ENCODE measurements around the gene LSM3. TPM values are rescaled to one million over a fixed set of nuclear protein-coding genes. Genes with fewer than 3 reads are reported as not detected.

The LSM3 gene
- total RNA-seq, 1 experiment from 2014 or later, result 25.5 TPM

DNA sequence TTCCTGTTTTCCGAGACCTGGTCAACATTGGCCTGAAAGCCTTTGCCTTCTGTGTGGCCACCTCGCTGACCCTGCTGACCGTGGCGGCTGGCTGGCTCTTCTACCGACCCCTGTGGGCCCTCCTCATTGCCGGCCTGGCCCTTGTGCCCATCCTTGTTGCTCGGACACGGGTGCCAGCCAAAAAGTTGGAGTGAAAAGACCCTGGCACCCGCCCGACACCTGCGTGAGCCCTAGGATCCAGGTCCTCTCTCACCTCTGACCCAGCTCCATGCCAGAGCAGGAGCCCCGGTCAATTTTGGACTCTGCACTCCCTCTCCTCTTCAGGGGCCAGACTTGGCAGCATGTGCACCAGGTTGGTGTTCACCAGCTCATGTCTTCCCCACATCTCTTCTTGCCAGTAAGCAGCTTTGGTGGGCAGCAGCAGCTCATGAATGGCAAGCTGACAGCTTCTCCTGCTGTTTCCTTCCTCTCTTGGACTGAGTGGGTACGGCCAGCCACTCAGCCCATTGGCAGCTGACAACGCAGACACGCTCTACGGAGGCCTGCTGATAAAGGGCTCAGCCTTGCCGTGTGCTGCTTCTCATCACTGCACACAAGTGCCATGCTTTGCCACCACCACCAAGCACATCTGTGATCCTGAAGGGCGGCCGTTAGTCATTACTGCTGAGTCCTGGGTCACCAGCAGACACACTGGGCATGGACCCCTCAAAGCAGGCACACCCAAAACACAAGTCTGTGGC is 36.8 kb upstream of the LSM3 start:
- no peak for DNase-seq (ENCODE audit: low read depth)
- in situ Hi-C loops (cut with HindIII; ENCODE audit: low pct_unique_long_range_greater_than_20kb, low sequenced_read_pairs), result no loop called here

DNA sequence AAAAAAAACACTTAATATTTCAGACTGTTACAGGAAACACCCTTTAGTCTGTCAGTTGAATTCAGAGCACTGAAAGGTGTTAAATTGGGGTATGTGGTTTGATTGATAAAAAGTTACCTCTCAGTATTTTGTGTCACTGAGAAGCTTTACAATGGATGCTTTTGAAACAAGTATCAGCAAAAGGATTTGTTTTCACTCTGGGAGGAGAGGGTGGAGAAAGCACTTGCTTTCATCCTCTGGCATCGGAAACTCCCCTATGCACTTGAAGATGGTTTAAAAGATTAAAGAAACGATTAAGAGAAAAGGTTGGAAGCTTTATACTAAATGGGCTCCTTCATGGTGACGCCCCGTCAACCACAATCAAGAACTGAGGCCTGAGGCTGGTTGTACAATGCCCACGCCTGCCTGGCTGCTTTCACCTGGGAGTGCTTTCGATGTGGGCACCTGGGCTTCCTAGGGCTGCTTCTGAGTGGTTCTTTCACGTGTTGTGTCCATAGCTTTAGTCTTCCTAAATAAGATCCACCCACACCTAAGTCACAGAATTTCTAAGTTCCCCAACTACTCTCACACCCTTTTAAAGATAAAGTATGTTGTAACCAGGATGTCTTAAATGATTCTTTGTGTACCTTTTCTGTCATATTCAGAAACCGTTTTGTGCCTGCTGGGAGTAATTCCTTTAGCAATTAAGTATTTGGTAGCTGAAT is 35.9 kb upstream of the LSM3 start:
- DNase-seq (ENCODE audit: low read depth), result no peak
- in situ Hi-C loops (cut with HindIII; ENCODE audit: low pct_unique_long_range_greater_than_20kb, low sequenced_read_pairs), result no loop called here

DNA sequence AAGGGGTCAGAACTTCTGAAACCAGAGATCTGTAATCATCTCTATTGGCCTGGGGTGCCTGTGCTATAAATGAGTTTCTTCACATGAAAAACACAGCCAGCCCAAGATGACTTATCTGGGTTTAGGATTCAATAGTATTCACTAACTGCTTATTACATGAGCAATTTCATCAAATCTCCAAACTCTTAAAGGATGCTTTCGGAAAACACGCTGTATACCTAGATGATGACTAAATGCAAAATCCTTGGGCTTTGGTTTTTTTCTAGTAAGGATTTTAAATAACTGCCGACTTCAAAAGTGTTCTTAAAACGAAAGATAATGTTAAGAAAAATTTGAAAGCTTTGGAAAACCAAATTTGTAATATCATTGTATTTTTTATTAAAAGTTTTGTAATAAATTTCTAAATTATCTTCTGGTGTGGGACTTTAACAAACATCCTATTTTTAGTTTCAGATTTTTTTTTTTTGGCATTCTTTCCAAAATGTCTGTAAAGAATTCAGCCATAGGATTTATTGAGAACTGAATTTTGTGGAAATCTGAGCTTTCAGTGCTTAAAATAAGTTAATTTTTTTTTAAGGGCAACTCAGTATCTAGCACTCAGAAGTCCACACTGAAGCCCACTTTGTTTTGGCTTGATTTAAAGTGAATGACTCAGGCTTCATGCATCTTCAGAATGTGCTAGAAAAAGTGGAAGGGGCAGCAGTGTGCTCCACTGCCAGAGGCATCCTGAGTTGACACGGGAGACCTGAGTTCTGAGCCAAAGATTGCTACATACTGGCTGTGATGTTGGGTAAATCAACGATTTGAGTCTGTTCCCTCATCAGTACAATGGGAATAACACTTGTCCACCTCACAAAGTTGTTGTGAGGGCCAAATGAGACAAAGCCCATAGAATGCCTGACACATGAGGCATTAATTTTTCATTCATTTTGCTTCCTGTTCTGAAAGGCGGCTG is 35.1 kb upstream of the LSM3 start:
- in situ Hi-C loops (cut with HindIII; ENCODE audit: low pct_unique_long_range_greater_than_20kb, low sequenced_read_pairs), result no loop called here
- peak; percentile 53 for DNase-seq (ENCODE audit: low read depth)

DNA sequence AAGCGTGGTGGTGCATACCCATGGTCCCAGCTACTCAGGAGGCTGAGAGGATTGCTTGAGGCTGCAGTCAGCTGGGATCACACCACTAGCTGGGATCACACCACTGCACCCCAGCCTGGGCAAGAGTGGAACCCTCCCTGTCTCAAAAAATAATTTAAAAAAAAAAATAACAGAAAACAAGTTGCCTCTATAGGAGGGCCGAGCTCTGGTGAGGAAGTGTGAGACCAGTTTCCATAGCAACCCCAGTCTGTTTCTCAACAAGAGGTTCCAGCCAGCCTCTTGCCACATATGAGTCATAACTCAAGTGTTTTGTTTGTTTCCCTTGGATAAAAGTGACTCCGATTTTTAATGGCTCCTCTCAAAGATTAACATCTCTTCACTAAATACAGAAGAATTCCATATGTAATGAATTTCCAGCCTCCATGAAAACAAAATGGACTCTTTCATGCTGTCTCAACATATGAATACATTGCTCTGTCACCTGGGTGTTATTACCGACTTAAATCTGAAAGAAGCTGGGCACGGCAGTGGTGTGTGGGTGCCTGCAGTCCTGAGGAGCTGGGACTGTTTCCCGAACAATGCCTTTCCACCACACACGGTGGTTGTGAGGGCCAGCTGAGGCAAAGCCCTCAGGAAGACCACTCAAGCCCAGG is 34.1 kb upstream of the LSM3 start:
- in situ Hi-C loops (cut with HindIII; ENCODE audit: low pct_unique_long_range_greater_than_20kb, low sequenced_read_pairs), result no loop called here
- peak; percentile 87 for DNase-seq (ENCODE audit: low read depth)

DNA sequence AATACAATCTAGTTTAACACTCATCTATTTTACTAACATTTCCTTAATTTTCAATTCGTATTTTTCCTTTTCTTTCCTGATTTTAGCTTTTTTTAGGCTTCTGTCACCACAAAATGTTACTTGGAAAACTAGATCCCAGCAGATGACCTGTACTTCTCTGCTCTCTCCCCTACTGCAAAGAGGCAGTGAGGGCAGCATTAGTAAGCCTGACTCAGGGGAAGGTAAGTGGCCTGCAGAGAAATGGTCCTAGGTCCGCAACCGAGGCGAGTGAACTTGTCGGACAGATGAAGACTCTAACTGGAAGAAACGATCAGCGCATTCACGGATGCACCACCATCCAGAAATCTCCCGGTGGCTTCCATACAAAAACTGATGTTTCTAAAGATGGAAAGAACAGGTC is 33.4 kb upstream of the LSM3 start:
- no peak for DNase-seq (ENCODE audit: low read depth)
- in situ Hi-C loops (cut with HindIII; ENCODE audit: low pct_unique_long_range_greater_than_20kb, low sequenced_read_pairs), result no loop called here

DNA sequence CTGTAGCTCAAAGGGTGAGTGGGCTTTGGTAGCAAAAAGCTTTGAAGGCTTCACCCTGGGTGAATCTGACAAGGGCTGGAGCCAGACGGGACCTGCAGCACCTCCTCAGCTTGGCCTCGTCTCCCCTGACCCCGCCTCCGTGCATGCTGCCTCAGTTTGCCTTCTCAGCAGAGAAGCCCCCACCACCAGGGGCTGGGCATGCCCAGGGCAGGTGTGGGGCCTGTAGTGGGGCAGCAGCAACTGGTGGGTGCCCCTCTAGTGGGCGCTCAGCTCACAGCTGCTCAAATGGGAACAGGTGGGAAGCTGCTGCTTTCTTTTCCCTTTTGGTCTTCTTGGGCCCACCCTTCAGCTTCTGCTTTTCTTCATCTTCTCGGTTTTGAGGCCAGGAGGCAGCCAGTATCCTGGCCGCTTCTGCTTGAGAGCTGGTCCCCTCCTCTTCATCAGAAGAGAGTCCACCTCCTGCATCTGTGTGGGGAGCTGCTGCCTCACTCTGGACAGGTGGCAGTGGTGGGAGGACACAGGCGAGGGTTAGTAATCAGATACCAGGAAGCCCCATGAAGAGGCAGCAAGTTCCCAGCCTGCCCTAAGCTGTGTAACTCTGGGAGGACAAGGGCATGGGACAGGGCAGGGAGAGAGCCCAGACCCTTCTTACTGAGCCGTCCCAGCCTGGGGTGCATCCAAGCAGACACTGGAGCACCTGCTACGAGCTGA is 32.8 kb upstream of the LSM3 start:
- in situ Hi-C loops (cut with HindIII; ENCODE audit: low pct_unique_long_range_greater_than_20kb, low sequenced_read_pairs), result no loop called here
- DNase-seq (ENCODE audit: low read depth), result no peak

DNA sequence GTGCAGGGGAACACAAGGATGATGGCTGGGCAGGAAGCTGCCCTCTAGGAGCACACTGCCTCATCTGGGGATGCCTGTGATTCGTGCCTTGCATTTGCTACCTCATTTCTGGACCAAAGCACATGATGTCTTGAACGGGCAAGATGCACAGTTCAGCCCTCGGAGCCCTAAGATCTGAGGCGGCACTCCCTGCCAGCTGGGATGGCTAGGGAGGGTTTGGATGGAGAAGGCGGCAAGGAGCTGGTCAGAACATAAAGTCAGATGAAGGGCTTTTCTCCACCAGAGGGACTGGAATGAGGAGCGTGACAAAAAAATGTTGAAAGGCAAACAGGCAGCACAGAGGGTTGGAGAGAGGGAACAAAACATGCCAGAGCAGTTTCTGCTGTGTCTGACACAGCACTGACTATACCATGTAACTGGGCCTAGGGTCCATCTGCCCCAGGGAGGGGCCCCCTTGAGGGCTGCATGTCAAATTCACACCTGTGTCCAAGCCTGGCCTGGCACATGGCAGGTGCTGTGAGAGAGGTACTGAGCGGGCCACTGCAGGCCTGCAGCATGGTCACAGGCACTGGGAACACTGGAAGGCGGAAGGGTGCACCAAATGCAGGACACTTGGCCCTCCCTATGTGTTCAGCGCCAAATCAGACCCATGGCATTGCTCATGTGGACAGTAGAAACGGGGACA is 32.1 kb upstream of the LSM3 start:
- in situ Hi-C loops (cut with HindIII; ENCODE audit: low pct_unique_long_range_greater_than_20kb, low sequenced_read_pairs), result no loop called here
- no peak for DNase-seq (ENCODE audit: low read depth)

DNA sequence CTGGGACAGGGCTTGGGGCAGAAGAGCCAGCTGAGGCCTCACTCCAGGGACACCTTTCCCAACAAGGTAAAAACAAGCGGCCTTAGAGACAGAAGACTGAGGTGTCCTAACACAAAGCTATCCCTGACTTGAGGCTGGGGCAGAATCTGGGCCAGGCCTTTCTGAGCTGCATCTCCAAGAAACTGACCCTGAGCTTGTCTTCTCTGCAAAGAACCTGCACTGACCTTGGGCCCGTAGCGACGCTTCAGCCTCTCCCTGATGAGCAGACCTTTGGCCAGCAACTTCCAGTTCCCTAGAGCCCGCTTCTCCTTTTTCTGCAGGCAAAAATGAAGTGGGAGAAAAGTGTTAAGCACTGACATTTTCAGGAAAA is 31.6 kb upstream of the LSM3 start:
- in situ Hi-C loops (cut with HindIII; ENCODE audit: low pct_unique_long_range_greater_than_20kb, low sequenced_read_pairs), result no loop called here
- no peak for DNase-seq (ENCODE audit: low read depth)

DNA sequence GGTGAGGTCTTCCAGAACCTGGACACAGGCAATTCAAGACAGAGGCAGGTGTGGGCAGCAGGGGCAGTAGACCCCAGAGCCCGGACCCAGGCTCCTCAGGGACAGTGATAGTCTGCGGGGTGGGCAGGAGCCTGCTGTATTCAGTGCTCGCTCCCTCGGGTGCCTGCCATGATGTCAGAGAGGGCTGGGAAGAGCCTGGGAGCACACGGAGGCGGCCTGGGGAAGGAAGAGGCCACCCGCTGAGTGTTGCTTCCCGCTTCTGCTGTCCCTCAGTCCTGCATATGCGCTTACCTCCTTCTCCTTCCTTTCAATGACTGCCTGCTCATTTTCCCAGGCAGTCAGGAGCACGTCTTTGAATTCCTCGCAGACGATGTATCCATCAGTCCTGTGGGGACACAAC is 31.0 kb upstream of the LSM3 start:
- in situ Hi-C loops (cut with HindIII; ENCODE audit: low pct_unique_long_range_greater_than_20kb, low sequenced_read_pairs), result no loop called here
- DNase-seq (ENCODE audit: low read depth), result no peak

DNA sequence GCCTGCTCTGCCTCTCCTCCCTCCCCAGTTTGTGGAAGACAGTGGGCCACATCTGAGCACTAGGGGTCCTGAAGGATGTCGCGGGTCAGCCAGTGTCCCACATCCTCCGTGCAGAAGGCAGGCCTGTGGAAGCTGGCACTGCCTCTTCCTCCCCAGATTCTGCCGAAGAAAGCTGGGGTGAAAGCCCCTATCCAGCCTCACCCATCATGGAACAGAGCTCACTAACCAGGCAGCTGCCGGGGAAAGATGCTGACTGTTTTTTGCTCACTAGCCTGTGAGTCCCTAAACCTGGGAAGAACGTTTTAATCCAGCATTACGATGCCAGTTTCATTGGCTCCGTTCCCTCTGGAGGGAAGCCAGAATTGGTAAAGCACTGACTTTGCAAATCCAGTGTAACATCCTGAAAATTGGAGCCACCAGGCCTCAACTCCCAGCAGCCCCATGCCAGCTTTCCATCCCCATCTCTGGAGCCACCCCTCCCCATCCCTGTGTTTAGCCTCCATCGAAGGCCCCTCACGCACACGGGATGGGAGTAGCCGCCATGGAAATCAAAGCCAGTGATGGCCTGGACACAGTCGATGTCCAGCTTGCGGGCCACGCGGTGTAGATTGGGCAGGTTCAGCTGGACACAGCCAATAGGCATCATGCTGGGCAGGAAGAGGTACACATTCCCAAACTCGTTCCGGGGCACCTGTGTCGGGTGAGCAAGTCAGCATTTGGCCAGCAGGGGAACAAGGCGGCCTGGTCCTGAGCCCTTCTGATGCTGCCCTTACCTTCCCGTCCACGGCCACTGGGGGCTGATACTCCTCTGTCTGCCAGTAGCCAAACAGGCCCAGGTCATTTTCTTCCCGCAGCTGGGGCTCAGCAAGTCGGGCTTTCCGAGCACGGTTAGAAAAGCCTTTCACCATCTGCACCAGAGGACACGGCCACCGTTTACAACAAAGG is 30.3 kb upstream of the LSM3 start:
- DNase-seq (ENCODE audit: low read depth), result no peak
- in situ Hi-C loops (cut with HindIII; ENCODE audit: low pct_unique_long_range_greater_than_20kb, low sequenced_read_pairs), result no loop called here

DNA sequence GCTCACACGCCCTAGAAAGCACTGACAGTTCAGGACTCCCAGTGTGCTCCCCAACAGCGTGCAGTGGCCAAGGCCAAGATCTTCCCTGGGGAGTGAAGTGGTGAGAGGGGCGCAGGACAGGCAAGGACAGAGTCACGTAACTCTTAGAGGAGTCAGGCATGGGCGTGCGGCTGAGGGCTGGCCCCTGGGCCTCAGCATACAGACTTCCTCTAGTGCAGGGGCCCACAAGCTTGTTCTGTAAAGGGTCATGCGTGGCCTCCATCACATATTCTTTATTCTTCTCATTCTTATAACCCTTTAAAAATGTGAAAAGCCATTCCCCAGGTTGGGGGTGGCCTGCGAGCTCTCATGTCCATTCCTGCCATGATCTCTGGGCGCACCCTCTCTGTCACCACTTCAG is 28.5 kb upstream of the LSM3 start:
- in situ Hi-C loops (cut with HindIII; ENCODE audit: low pct_unique_long_range_greater_than_20kb, low sequenced_read_pairs), result no loop called here
- DNase-seq (ENCODE audit: low read depth), result no peak

DNA sequence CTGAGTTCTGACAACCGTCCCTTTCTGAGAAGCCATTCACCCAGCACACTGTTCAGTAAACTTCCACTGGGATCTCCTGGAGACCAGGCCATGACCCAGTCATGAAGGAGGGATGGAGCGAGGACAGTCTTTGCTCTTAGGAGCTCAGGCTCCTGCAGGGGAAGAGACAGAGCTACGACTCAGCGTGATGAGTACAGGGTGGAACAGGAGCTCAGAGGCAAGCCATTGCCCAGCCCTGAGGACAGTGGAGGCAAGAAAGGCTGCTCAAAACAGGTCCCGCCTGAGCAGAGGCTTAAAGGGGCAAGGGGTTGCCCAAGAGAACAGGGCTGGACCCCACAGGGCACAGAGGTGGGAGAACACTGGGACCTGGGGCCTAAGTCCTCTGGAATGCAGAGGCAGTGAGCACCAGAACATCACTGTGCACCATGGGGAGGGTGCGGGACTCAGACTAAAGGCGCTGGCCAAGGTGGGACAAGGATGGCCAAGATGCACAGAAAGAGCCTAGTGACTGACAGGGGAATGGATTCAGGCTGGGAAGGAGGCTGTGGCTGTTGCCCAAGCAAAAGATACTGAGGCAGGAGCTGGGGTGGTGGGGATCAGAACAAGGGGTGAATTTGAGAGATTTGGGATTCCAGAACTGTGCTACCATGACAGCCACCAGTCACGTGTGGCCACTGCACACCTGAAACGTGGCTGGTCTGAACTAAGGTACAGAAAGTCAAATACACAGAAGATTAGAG is 28.0 kb upstream of the LSM3 start:
- no peak for DNase-seq (ENCODE audit: low read depth)
- in situ Hi-C loops (cut with HindIII; ENCODE audit: low pct_unique_long_range_greater_than_20kb, low sequenced_read_pairs), result no loop called here

DNA sequence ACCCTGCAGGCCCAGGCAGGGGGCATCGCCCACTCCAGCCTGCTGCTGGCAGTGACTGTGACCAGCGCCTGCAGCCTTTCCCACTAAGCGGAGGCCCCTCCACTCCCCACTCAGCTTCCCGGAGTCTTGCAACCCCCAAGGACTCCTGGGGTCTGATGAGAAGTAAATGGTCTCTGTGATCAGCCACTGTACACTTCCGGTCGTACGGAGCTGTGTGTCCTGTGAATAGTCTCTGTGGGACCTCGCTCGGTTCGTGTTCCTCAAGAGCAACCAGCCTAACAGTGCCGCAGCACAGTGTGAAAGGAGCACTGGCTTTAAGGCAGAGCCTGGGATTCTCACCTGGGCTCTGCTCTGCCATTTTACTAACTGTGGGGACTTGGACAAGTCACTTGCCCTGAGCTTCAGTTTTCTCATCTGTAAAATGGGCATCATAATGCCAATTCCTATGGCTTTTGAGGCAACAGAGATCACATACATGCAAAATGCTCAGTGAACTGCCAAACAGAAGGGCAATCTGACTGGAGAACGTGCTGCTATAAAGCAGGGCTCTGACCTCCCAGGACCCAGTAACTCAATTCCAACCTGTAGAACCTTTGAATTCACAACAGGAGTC is 27.0 kb upstream of the LSM3 start:
- in situ Hi-C loops (cut with HindIII; ENCODE audit: low pct_unique_long_range_greater_than_20kb, low sequenced_read_pairs), result no loop called here
- DNase-seq (ENCODE audit: low read depth), result no peak

DNA sequence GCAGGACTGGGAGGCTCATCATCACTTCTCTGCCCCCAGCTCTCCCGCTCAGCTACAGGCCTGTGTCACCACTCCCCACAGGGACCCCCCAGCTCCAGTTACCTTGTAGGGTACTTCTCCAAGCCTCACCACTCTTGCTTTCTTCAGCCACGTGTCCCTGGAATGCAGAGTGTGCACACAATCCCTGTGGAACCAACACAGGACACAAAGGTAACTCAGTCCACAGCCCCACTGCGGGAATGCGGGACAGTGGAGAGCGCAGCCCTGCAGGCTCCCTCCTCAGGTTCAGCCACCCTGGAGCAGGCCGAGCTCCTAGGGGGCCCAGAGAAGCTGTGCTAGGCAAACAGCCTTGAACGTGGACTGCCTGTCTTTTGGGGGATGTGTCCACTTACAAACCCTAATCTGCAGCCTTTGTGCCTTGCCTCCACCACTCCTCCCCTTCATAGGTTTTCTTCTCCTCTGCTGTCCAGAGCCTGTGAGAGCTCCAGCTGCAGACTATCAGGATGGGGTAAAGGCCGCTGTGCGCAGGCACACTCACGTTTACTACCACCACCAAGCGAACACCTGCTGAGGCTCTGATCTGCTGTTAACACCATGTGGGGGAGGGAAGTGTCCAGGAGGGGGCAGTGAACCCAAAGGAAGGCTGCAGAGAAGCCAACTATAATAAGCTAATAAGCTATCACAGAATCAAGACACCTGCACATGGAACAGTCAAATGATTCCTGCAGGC is 26.2 kb upstream of the LSM3 start:
- in situ Hi-C loops (cut with HindIII; ENCODE audit: low pct_unique_long_range_greater_than_20kb, low sequenced_read_pairs), result no loop called here
- no peak for DNase-seq (ENCODE audit: low read depth)

DNA sequence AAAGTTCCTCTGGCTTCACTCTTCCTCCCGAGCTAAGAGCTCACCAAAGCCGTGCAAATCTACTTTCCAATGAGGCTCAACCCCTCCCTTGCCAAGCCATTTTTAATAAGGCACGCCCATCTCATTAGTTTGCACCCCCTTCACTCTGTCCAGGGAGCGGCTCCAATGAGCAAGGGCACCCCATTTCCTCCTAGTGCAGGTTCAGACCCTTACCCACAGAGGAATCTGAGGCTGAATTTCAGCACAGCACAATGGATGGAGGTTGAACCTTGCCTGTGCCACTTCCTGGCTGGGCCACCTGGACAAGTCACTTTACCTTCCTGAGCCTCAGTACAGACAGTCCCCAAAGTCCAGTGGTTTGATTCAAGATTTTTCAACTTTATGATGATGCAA is 25.7 kb upstream of the LSM3 start:
- in situ Hi-C loops (cut with HindIII; ENCODE audit: low pct_unique_long_range_greater_than_20kb, low sequenced_read_pairs), result no loop called here
- no peak for DNase-seq (ENCODE audit: low read depth)
